Neural crest cell (in vitro differentiated cells): Measurements from ENCODE around the gene KRTAP10-4. TPM values are rescaled to one million over a fixed set of nuclear protein-coding genes. Genes with fewer than 3 reads are reported as not detected.

Source experiments
- total RNA-seq: library from RNA; stranded (reverse); gene quantifications from 2 replicates; pipeline ENCODE4 v1.2.1, GENCODE V29; 2021

The KRTAP10-4 gene
- total RNA-seq, 1 donor from 2014 or later: not detected

Other genes with a start within 250 kb of the KRTAP10-4 start
- 23.9 and 24.6 TPM in 2 replicates for gene CFAP410, start 234.3 kb upstream of the KRTAP10-4 start, total RNA-seq
- gene TRPM2, start 220.1 kb upstream of the KRTAP10-4 start, total RNA-seq: not detected in 2 replicates
- gene LRRC3, start 118.2 kb upstream of the KRTAP10-4 start, total RNA-seq: 9.6 and 10.1 TPM in 2 replicates
- gene KRTAP10-1, start 33.5 kb upstream of the KRTAP10-4 start, total RNA-seq: not detected in 2 replicates
- not detected in 2 replicates for gene KRTAP10-2, start 22.2 kb upstream of the KRTAP10-4 start, total RNA-seq
- not detected in 2 replicates for gene KRTAP10-3, start 14.9 kb upstream of the KRTAP10-4 start, total RNA-seq
- not detected in 2 replicates for gene KRTAP10-5, start 6.9 kb downstream of the KRTAP10-4 start, total RNA-seq
- gene KRTAP10-6, start 18.8 kb downstream of the KRTAP10-4 start, total RNA-seq: not detected in 2 replicates
- not detected in 2 replicates for gene KRTAP10-7, start 26.9 kb downstream of the KRTAP10-4 start, total RNA-seq
- gene KRTAP10-8, start 38.4 kb downstream of the KRTAP10-4 start, total RNA-seq: not detected in 2 replicates
- gene KRTAP10-9, start 53.4 kb downstream of the KRTAP10-4 start, total RNA-seq: not detected in 2 replicates
- gene KRTAP10-10, start 63.6 kb downstream of the KRTAP10-4 start, total RNA-seq: not detected in 2 replicates
- not detected in 2 replicates for gene KRTAP10-11, start 72.7 kb downstream of the KRTAP10-4 start, total RNA-seq
- not detected in 2 replicates for gene KRTAP12-4, start 80.9 kb downstream of the KRTAP10-4 start, total RNA-seq
- not detected in 2 replicates for gene KRTAP12-3, start 84.2 kb downstream of the KRTAP10-4 start, total RNA-seq
- not detected in 2 replicates for gene KRTAP12-2, start 93.2 kb downstream of the KRTAP10-4 start, total RNA-seq
- gene KRTAP12-1, start 108.4 kb downstream of the KRTAP10-4 start, total RNA-seq: not detected in 2 replicates
- not detected in 2 replicates for gene KRTAP10-12, start 123.4 kb downstream of the KRTAP10-4 start, total RNA-seq
- not detected in 2 replicates for gene TSPEAR, start 137.8 kb downstream of the KRTAP10-4 start, total RNA-seq
- gene UBE2G2, start 228.1 kb downstream of the KRTAP10-4 start, total RNA-seq: 108 and 111 TPM in 2 replicates
- 92.1 and 97.7 TPM in 2 replicates for gene SUMO3, start 244.3 kb downstream of the KRTAP10-4 start, total RNA-seq